OCI-LY1 (cell line): Measurements from ENCODE around the gene TIMM44.

Source experiments
- H2AFZ ChIP-seq: fragments of 200-600 bp; sonication (generic), shearing (Covaris generic); 2 replicates; pipeline ENCODE4 v1.6.0; 2014; ENCODE audit warnings: antibody characterized with exemption, mild to moderate bottlenecking, low read length
- H3F3A ChIP-seq: fragments of 200-600 bp; sonication (generic), shearing (Covaris generic); 2 replicates; pipeline ENCODE4 v1.6.0; 2014; ENCODE audit warnings: mild to moderate bottlenecking, antibody characterized with exemption, low read length, moderate library complexity; ENCODE audit not compliant: insufficient read depth
- H3K27ac ChIP-seq: fragments of 200-600 bp; sonication (generic); 2 replicates; pipeline ENCODE4 v1.5.1; 2014; ENCODE audit warnings: low read length, mixed run types, mild to moderate bottlenecking, low read depth; ENCODE audit not compliant: poor library complexity, severe bottlenecking
- H3K27me3 ChIP-seq: fragments of 200-600 bp; sonication (generic); 2 replicates; pipeline ENCODE4 v1.6.0; 2014; ENCODE audit warnings: antibody characterized with exemption, mild to moderate bottlenecking, low read length, moderate library complexity; ENCODE audit not compliant: insufficient read depth
- H3K36me3 ChIP-seq: fragments of 200-600 bp; sonication (generic); 2 replicates; pipeline ENCODE4 v1.6.1; 2014; ENCODE audit warnings: mild to moderate bottlenecking, antibody characterized with exemption, low read length, moderate library complexity, mixed read lengths; ENCODE audit not compliant: insufficient read depth
- H3K4me1 ChIP-seq: fragments of 200-600 bp; sonication (generic); 2 replicates; pipeline ENCODE4 v1.5.1; 2014; ENCODE audit warnings: mild to moderate bottlenecking, low read length, moderate library complexity; ENCODE audit not compliant: insufficient read depth, severe bottlenecking
- H3K4me2 ChIP-seq: fragments of 200-600 bp; sonication (generic), shearing (Covaris generic); 2 replicates; pipeline ENCODE4 v1.6.1; 2014; ENCODE audit warnings: low read length
- H3K4me3 ChIP-seq: fragments of 200-600 bp; sonication (generic); 2 replicates; pipeline ENCODE4 v1.5.1; 2014; ENCODE audit warnings: low read length, low read depth, mild to moderate bottlenecking, mixed read lengths; ENCODE audit not compliant: poor library complexity, severe bottlenecking
- H3K79me2 ChIP-seq: fragments of 200-600 bp; shearing (Covaris generic); 2 replicates; pipeline ENCODE4 v1.6.1; 2016; ENCODE audit warnings: mixed run types, low read length, mixed read lengths; ENCODE audit not compliant: insufficient read depth
- H3K9ac ChIP-seq: fragments of 200-600 bp; sonication (generic), shearing (Covaris generic); 2 replicates; pipeline ENCODE4 v1.6.1; 2014; ENCODE audit warnings: mild to moderate bottlenecking, low read length, mixed read lengths
- H3K9me2 ChIP-seq: fragments of 200-600 bp; sonication (generic), shearing (Covaris generic); 2 replicates; pipeline ENCODE4 v1.6.1; 2014; ENCODE audit warnings: low read depth, mild to moderate bottlenecking, low read length, mixed read lengths
- H3K9me3 ChIP-seq: fragments of 200-600 bp; shearing (Covaris generic); 2 replicates; pipeline ENCODE4 v1.6.1; 2014; ENCODE audit warnings: low read length, mixed read lengths
- H4K20me1 ChIP-seq: fragments of 200-600 bp; sonication (generic), shearing (Covaris generic); 2 replicates; pipeline ENCODE4 v1.6.0; 2016; ENCODE audit warnings: mild to moderate bottlenecking, low read length; ENCODE audit not compliant: insufficient read depth
- EZH2 ChIP-seq: fragments of 200-600 bp; sonication (generic), shearing (Covaris generic); IDR thresholded peaks from 2 replicates; pipeline ENCODE4 v1.8.0; 2017; ENCODE audit warnings: borderline replicate concordance, mixed run types, mild to moderate bottlenecking, antibody characterized with exemption, low read length, moderate library complexity, mixed read lengths
- TF ChIP-seq, protein P1 (sequence below): fragments of 200-600 bp; sonication (generic), shearing (Covaris generic); IDR thresholded peaks from 2 replicates; pipeline ENCODE4 v1.5.1; 2017; ENCODE audit warnings: mild to moderate bottlenecking, antibody characterized with exemption, low read length, moderate library complexity, mixed read lengths

Gene TIMM44

DNA sequence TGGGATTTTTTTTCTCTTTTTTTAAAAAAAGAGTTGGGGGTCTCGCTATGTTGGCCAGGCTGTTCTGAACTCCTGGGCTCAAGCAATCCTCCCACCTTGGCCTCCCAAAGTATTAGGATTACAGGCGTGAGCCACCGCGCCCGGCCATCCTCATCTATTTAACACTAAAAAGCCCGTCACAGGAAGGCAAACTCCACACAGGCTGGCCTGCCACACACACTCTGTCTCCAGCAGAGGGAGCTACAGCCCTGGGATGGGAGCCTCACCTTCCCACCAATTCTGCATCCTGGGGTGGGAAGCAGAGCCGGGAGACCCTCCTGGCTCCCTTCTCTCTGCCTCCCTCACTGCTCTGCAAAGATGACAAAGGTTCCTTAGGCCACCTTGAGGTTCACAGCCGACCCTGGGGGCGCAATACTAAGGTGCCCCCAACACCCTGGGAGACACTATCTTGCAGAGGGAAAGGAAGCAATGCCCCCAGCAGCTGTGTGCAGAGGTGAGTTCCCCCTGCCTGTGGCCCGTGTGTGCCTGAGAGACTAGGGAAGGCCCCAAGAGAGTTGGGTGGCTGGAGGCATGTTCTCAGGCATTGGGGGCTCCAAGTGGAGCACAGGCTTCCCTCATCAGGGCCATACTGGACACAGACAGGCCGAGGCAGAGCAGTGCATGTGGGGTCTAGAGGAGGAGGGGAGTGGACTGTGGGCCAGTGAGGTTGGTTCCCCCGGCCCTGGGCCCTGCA, 27.4 kb upstream of the TIMM44 start:
- Histone ChIP-seq H3K4me2 (no peak overlapping the region), H3K4me1 (no peaks in the 10 kb centered on the region), H2AFZ (no peak overlapping the region), H3K9ac (no peak overlapping the region), H3K27me3 (no peaks in the 10 kb centered on the region), H4K20me1 (no peaks in the 10 kb centered on the region), H3F3A (no peaks in the 10 kb centered on the region), H3K9me2 (no peaks in the 10 kb centered on the region), H3K27ac (no peak overlapping the region), H3K4me3 (no peak overlapping the region), H3K36me3 (peaks cover 73% of the 10 kb centered on the region), H3K9me3 (no peaks in the 10 kb centered on the region), H3K79me2 (no peaks in the 10 kb centered on the region)
- TF ChIP-seq, protein P1, sequence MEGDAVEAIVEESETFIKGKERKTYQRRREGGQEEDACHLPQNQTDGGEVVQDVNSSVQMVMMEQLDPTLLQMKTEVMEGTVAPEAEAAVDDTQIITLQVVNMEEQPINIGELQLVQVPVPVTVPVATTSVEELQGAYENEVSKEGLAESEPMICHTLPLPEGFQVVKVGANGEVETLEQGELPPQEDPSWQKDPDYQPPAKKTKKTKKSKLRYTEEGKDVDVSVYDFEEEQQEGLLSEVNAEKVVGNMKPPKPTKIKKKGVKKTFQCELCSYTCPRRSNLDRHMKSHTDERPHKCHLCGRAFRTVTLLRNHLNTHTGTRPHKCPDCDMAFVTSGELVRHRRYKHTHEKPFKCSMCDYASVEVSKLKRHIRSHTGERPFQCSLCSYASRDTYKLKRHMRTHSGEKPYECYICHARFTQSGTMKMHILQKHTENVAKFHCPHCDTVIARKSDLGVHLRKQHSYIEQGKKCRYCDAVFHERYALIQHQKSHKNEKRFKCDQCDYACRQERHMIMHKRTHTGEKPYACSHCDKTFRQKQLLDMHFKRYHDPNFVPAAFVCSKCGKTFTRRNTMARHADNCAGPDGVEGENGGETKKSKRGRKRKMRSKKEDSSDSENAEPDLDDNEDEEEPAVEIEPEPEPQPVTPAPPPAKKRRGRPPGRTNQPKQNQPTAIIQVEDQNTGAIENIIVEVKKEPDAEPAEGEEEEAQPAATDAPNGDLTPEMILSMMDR = peak; percentile 87
- no peak for TF ChIP-seq EZH2

- Histone ChIP-seq H2AFZ (no peak overlapping the region), H3K27ac (no peak overlapping the region), H3K4me1 (no peaks in the 10 kb centered on the region), H3K9ac (no peak overlapping the region), H3K4me3 (no peak overlapping the region), H3K27me3 (no peaks in the 10 kb centered on the region), H3K36me3 (peaks cover 74% of the 10 kb centered on the region), H3K79me2 (no peaks in the 10 kb centered on the region), H3K9me3 (no peaks in the 10 kb centered on the region), H3F3A (no peaks in the 10 kb centered on the region), H3K9me2 (no peaks in the 10 kb centered on the region), H3K4me2 (no peak overlapping the region), H4K20me1 (no peaks in the 10 kb centered on the region)
- no peak for TF ChIP-seq EZH2
- TF ChIP-seq, protein P1 = no peak
These were observed 26.1 kb upstream of the TIMM44 start for GRCh38 chr19:7969555-7969939.

- Histone ChIP-seq H3K27ac (no peak overlapping the region), H3K9me2 (no peaks in the 10 kb centered on the region), H4K20me1 (no peaks in the 10 kb centered on the region), H3F3A (no peaks in the 10 kb centered on the region), H3K4me1 (no peaks in the 10 kb centered on the region), H3K27me3 (no peaks in the 10 kb centered on the region), H3K79me2 (no peaks in the 10 kb centered on the region), H3K9me3 (no peaks in the 10 kb centered on the region), H3K4me3 (no peak overlapping the region), H3K36me3 (peaks cover 74% of the 10 kb centered on the region), H2AFZ (no peak overlapping the region), H3K9ac (no peak overlapping the region), H3K4me2 (no peak overlapping the region)
- TF ChIP-seq, protein P1 = no peak
- no peak for TF ChIP-seq EZH2
These were observed 25.5 kb upstream of the TIMM44 start for GRCh38 chr19:7968796-7969554.
